Measurements from ENCODE around the gene DENND2A.

The DENND2A gene

GRCh38 chr7:140475747-140476333, 164.8 kb downstream of the DENND2A start:
- in situ Hi-C loops (cut with MboI; ENCODE audit: low sequenced_read_pairs), result no loop called here
